Keratinocyte (primary cell): Measurements from ENCODE around the gene ADARB2. TPM values are rescaled to one million over a fixed set of nuclear protein-coding genes. Genes with fewer than 3 reads are reported as not detected.

Experiments
- DNase-seq: peaks from one replicate; pipeline ENCODE4 v3.0.0-alpha.2; 2011; ENCODE audit warnings: low read depth, missing footprints, low spot score
- FAIRE-seq: peaks from 2 replicates; lab custom pipeline; 2011; peaks lifted over from hg19 to GRCh38; lab: Jason Lieb, UNC
- H2AFZ ChIP-seq: 2 replicates; pipeline ENCODE4 v1.6.0; 2012; ENCODE audit warnings: low read length, control low read depth, inconsistent platforms; ENCODE audit not compliant: control insufficient read depth
- H3K27ac ChIP-seq: 2 replicates; pipeline ENCODE4 v1.5.1; 2011; ENCODE audit warnings: low read length; ENCODE audit not compliant: control insufficient read depth, insufficient read depth
- H3K27me3 ChIP-seq: 3 replicates; pipeline ENCODE4 v1.6.0; 2011; ENCODE audit warnings: low read length; ENCODE audit not compliant: control insufficient read depth, insufficient read depth; ENCODE audit errors: extremely low read depth
- H3K36me3 ChIP-seq, 2 experiments: 2 replicates in 1 of 2; 3 replicates in 1 of 2; pipeline ENCODE4 v1.5.1; 2011; ENCODE audit warnings: low read length in 2 of 2, mild to moderate bottlenecking in 1 of 2; ENCODE audit not compliant: control insufficient read depth in 2 of 2, insufficient read depth in 2 of 2; ENCODE audit errors: extremely low read depth in 1 of 2
- H3K4me1 ChIP-seq: 3 replicates; pipeline ENCODE4 v1.5.1; 2011; ENCODE audit warnings: low read length; ENCODE audit not compliant: control insufficient read depth, insufficient read depth; ENCODE audit errors: extremely low read depth
- H3K4me2 ChIP-seq: 3 replicates; pipeline ENCODE4 v1.6.0; 2011; ENCODE audit warnings: low read depth, low read length; ENCODE audit not compliant: control insufficient read depth, insufficient read depth; ENCODE audit errors: extremely low read depth
- H3K4me3 ChIP-seq, 3 experiments: fragments of 200-600 bp in 1 of 3; sonication (generic) in 1 of 3; 2 replicates in 2 of 3; 3 replicates in 1 of 3; pipeline ENCODE4 v1.5.1; 2011 to 2016; ENCODE audit warnings: low read length in 3 of 3, mild to moderate bottlenecking in 3 of 3, control low read depth in 2 of 3, inconsistent platforms in 1 of 3, low read depth in 1 of 3, mixed read lengths in 1 of 3, mixed run types in 1 of 3, moderate library complexity in 1 of 3; ENCODE audit not compliant: control insufficient read depth in 2 of 3, insufficient read depth in 2 of 3; ENCODE audit errors: extremely low read depth in 1 of 3
- H3K79me2 ChIP-seq: 2 replicates; pipeline ENCODE4 v1.6.0; 2012; ENCODE audit warnings: low read length; ENCODE audit not compliant: control insufficient read depth, insufficient read depth
- H3K9ac ChIP-seq: 3 replicates; pipeline ENCODE4 v1.6.0; 2011; ENCODE audit warnings: low read length; ENCODE audit not compliant: control insufficient read depth, insufficient read depth; ENCODE audit errors: extremely low read depth
- H3K9me1 ChIP-seq: 3 replicates; pipeline ENCODE4 v1.6.0; 2011; ENCODE audit warnings: low read length; ENCODE audit not compliant: control insufficient read depth, insufficient read depth; ENCODE audit errors: extremely low read depth
- H3K9me3 ChIP-seq: 2 replicates; pipeline ENCODE4 v1.5.1; 2012; ENCODE audit warnings: low read depth, low read length; ENCODE audit not compliant: control insufficient read depth
- H4K20me1 ChIP-seq: 3 replicates; pipeline ENCODE4 v1.6.0; 2011; ENCODE audit warnings: low read length; ENCODE audit not compliant: control insufficient read depth, insufficient read depth; ENCODE audit errors: extremely low read depth
- EZH2 ChIP-seq: IDR thresholded peaks from one replicate; pipeline ENCODE4 v1.6.1; 2012; ENCODE audit warnings: inconsistent platforms, mild to moderate bottlenecking, low read length, moderate library complexity
- dilution Hi-C: fragments of 300-500 bp; cut with MboI; formaldehyde crosslinking; loops from one replicate; pipeline ENCODE4 v1.7.0; 2020; ENCODE audit warnings: low sequenced_read_pairs; ENCODE audit not compliant: extremely low pct_ligation_motif_present
- polyA plus RNA-seq, 5 experiments: library from polyadenylated mRNA; depleted of rRNA in 3 of 5; stranded (reverse) in 3 of 5; stranded (forward) in 1 of 5; unstranded in 1 of 5; fragments of >200 nt; gene quantifications; 1 replicate in 1 of 5; 2 replicates in 3 of 5; 3 replicates in 1 of 5; pipeline versions ENCODE4 v1.2.1 to v1.2.3, GENCODE V29; 2011 to 2012; ENCODE audit warnings: missing spikeins in 2 of 5, low read depth in 1 of 5, low replicate concordance in 1 of 5
- TF ChIP-seq, protein P1 (sequence below), 3 experiments: IDR thresholded peaks in 1 of 3; conservative IDR thresholded peaks in 1 of 3; optimal IDR thresholded peaks in 1 of 3; 2 replicates in 2 of 3; 3 replicates in 1 of 3; pipeline versions ENCODE3 to v1.5.1; 2011; ENCODE audit warnings: low read length in 3 of 3, mild to moderate bottlenecking in 3 of 3, moderate library complexity in 2 of 3, control low read depth in 1 of 3, inconsistent platforms in 1 of 3; ENCODE audit not compliant: insufficient read depth in 2 of 3; ENCODE audit errors: extremely low read depth in 1 of 3

ADARB2 gene
- polyA plus RNA-seq, 1 donor (not counting 4 experiments of a cell fraction or from before 2014, with no cell fraction given): not detected

- peaks cover 24% of the 10 kb centered on the region for H3K4me1 ChIP-seq
- no peaks in the 10 kb centered on the region for H3K27me3 ChIP-seq
- peak overlapping the region; percentile 56 for H3K4me2 ChIP-seq
- peak overlapping the region; percentile 40 for H2AFZ ChIP-seq
- H3K27ac ChIP-seq: peak overlapping the region; percentile 70
- no peaks in the 10 kb centered on the region for H4K20me1 ChIP-seq
- no peaks in the 10 kb centered on the region for H3K9me1 ChIP-seq
- DNase-seq: no peak
- no peak for TF ChIP-seq EZH2
- TF ChIP-seq, protein P1, sequence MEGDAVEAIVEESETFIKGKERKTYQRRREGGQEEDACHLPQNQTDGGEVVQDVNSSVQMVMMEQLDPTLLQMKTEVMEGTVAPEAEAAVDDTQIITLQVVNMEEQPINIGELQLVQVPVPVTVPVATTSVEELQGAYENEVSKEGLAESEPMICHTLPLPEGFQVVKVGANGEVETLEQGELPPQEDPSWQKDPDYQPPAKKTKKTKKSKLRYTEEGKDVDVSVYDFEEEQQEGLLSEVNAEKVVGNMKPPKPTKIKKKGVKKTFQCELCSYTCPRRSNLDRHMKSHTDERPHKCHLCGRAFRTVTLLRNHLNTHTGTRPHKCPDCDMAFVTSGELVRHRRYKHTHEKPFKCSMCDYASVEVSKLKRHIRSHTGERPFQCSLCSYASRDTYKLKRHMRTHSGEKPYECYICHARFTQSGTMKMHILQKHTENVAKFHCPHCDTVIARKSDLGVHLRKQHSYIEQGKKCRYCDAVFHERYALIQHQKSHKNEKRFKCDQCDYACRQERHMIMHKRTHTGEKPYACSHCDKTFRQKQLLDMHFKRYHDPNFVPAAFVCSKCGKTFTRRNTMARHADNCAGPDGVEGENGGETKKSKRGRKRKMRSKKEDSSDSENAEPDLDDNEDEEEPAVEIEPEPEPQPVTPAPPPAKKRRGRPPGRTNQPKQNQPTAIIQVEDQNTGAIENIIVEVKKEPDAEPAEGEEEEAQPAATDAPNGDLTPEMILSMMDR (optimal IDR thresholded peaks at IDR 0.05 in 1 of 3, IDR thresholded peaks at IDR 0.05 in 1 of 3, conservative IDR thresholded peaks at IDR 0.05 in 1 of 3; ENCODE audit: extremely low read depth in 1 of 3, insufficient read depth in 2 of 3, low read length in 3 of 3): no peak
- H3K9me3 ChIP-seq: no peaks in the 10 kb centered on the region
- dilution Hi-C loops: no loop called here
- no peaks in the 10 kb centered on the region for H3K36me3 ChIP-seq
- H3K9ac ChIP-seq: peak overlapping the region; percentile 54
- no peak overlapping the region for H3K4me3 ChIP-seq
- no peaks in the 10 kb centered on the region for H3K79me2 ChIP-seq
- FAIRE-seq: peak; percentile 74
These were observed 378.3 kb downstream of the ADARB2 start for GRCh38 chr10:1358860-1359625.

- H3K9ac ChIP-seq: no peak overlapping the region
- H3K27me3 ChIP-seq: no peaks in the 10 kb centered on the region
- no peaks in the 10 kb centered on the region for H3K9me1 ChIP-seq
- peak overlapping the region; percentile 9 for H3K4me2 ChIP-seq
- FAIRE-seq (no peak), DNase-seq (no peak)
- TF ChIP-seq, protein P1 (optimal IDR thresholded peaks at IDR 0.05 in 1 of 3, IDR thresholded peaks at IDR 0.05 in 1 of 3, conservative IDR thresholded peaks at IDR 0.05 in 1 of 3; ENCODE audit: extremely low read depth in 1 of 3, insufficient read depth in 2 of 3, low read length in 3 of 3): no peak
- no peak for TF ChIP-seq EZH2
- H3K4me3 ChIP-seq: no peak overlapping the region
- no peak overlapping the region for H2AFZ ChIP-seq
- H3K36me3 ChIP-seq: no peaks in the 10 kb centered on the region
- H3K27ac ChIP-seq: peak overlapping the region; percentile 70
- no peaks in the 10 kb centered on the region for H4K20me1 ChIP-seq
- dilution Hi-C loops: no loop called here
- H3K79me2 ChIP-seq: no peaks in the 10 kb centered on the region
- H3K4me1 ChIP-seq: peaks cover 24% of the 10 kb centered on the region
- no peaks in the 10 kb centered on the region for H3K9me3 ChIP-seq
These were observed 379.2 kb downstream of the ADARB2 start for GRCh38 chr10:1358147-1358546.
